GM08714 (cell line): ENCODE data around the gene TMEM266.

ENCODE experiments used
- H3K4me3 ChIP-seq: fragments of 200-500 bp; sonication (Bioruptor generic); 2 replicates; pipeline ENCODE4 v1.5.1; 2014; ENCODE audit warnings: mild to moderate bottlenecking, low read length, inconsistent platforms
- ZNF274 ChIP-seq: IDR thresholded peaks from 2 replicates; pipeline ENCODE4 v1.6.1; 2012; ENCODE audit warnings: mild to moderate bottlenecking, low read depth, low read length

Gene TMEM266

GRCh38 chr15:76058714-76059319 is 968 bp upstream of the TMEM266 start:
- TF ChIP-seq ZNF274, result no peak
- H3K4me3 ChIP-seq, result peak overlapping the region; percentile 59

GRCh38 chr15:76060118-76060989 is 569 bp downstream of the TMEM266 start:
- peak overlapping the region; percentile 66 for H3K4me3 ChIP-seq
- no peak for TF ChIP-seq ZNF274

DNA sequence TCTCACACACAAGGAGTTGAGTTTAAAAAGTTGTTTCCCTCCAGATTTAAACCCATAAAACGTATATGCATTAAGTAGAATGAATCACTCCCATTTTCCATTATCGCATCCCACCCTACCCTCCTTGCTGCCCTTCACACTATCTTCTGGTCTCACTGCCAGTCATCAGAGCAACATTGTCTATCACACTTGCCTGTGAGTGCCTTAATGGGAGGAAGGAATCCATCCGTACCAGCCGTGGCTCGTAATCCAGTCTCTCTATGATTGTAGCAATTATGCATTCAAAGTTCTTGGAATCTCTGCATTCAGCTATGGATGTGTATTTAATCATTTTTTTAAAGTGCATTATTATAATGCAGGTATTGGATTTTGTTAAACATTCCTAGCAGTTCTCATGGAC is 1.9 kb downstream of the TMEM266 start:
- H3K4me3 ChIP-seq, result no peak overlapping the region
- no peak for TF ChIP-seq ZNF274

GRCh38 chr15:76062286-76062685 is 2.5 kb downstream of the TMEM266 start:
- TF ChIP-seq ZNF274, result no peak
- H3K4me3 ChIP-seq, result no peak overlapping the region

DNA sequence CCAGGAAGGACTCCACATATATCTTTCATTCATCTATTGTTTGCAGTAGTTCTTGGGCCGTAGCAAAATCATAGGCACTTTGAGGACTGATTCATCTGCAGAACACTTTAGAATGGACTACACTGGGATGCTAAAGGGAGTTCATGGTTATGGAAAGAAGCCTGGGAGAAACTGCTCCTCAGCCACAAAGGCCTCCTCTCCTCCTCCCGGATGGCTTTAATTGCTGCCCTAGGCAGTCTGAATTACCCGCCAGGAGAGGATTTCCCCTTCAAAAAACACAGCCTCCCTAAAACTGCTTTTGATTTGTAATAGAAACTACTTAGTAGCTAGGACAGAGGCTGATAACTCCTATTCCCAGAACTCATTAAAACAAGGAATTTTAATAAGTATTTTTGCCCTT is 4.6 kb downstream of the TMEM266 start:
- TF ChIP-seq ZNF274, result no peak
- H3K4me3 ChIP-seq, result no peak overlapping the region

DNA sequence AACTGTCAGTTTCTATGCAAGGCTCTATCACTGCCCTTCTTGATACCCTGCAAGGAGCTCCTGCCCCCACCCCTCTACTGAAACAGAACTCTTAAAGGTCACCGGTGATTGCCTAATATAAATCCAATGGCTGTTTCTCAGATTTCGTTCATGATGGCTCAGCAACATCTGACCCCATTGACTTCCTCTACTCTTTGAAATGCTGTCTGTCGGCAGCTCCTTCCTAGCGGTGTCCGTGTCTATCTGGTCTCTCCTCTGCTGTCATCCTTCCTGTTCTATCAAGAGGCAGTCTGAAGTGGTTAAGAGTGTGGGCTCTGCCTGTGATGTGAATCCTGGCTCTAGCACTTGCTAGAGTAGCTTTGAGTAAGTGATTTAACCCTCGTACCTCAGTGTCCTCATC is 5.5 kb downstream of the TMEM266 start:
- TF ChIP-seq ZNF274, result no peak
- no peak overlapping the region for H3K4me3 ChIP-seq

DNA sequence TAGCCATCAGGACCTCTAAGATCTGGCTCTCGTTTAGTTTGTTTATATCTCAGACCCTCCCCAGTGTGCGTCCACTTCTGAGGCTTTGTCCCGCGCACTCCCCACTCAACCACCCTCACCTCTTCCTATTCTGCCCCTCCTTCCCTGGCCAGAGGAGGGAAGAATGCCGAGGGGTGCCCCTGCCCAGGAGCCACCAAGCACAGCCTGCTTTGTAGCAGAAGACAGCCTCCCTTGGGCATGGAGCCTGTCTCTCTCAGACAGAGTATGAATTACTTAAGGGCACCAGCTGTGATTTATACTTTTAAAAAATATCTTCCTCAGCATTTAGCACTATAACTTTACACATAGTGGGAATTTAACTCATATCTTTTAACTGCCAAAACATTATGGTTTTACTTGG is 6.0 kb downstream of the TMEM266 start:
- no peak overlapping the region for H3K4me3 ChIP-seq
- no peak for TF ChIP-seq ZNF274

DNA sequence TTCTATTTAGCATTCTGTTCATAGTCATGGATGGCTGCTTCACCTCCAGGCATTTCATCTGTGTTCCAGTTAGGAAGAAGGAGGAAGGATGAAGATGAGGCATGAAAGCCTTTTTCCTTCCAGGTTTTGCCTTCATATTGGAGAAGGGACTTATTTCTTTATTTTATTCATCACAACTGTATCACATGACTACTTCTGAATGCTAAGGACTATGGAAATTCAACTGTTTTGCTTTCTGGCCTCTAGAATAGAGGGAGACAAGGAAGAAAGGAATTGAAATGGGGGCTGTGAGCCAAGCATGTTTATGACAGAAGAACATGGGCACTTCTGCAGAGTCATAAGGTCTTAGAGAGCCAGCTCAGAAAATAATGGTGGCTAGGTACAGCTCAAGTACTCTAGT is 10.4 kb downstream of the TMEM266 start:
- TF ChIP-seq ZNF274, result no peak
- no peak overlapping the region for H3K4me3 ChIP-seq

GRCh38 chr15:76070921-76071635 is 11.3 kb downstream of the TMEM266 start:
- H3K4me3 ChIP-seq, result no peak overlapping the region
- TF ChIP-seq ZNF274, result no peak

GRCh38 chr15:76071806-76072205 is 12.0 kb downstream of the TMEM266 start:
- H3K4me3 ChIP-seq, result no peak overlapping the region
- no peak for TF ChIP-seq ZNF274

GRCh38 chr15:76073554-76073953 is 13.8 kb downstream of the TMEM266 start:
- no peak for TF ChIP-seq ZNF274
- no peak overlapping the region for H3K4me3 ChIP-seq

DNA sequence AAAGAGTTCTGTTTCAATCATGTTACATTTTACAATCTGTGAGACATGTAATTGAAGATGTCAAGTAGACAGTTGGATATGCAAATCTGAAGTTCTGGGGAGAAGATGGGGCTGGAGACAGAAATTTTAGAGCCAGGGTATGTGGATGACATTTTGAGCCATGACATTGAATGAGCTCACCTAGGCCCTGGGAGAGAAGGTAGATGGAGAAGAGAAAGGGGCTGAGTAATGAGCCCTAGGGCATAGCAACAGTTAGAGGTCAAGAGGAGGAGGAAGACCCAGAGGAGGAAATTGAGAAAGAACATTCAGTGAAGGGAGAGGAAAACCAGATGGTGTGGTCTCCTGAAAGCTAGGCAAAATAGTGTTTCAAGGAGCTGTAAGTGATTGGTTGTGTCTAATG is 15.3 kb downstream of the TMEM266 start:
- H3K4me3 ChIP-seq, result no peak overlapping the region
- TF ChIP-seq ZNF274, result no peak

DNA sequence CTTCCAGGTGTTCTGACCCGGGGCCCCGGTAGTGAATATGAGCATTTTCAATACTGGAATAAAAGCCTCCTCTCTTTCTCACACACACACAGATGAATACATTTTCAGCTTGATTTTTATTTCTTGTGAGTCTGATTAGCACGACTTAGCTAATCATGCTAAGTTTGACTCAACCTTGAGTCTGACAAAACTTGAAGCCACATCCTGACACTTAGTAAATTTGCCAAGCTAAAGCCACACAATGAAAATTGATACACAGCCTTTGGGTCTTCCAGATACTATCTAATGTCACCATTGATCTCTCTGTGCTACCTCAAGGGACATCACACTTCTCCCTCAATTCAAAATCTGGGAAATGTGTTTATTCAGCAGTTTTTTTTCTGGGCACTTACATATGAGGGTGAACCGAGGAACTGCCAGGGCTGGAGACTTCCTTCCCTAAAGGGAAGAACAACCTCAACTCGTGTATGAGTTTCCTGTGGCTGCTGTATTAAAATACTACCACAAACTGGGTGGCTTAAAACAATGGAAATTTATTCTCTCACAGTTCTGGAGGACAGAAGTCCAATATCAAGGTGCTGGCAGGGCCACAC is 18.6 kb downstream of the TMEM266 start:
- no peak for TF ChIP-seq ZNF274

GRCh38 chr15:76084256-76084655 is 24.5 kb downstream of the TMEM266 start:
- no peak overlapping the region for H3K4me3 ChIP-seq
- TF ChIP-seq ZNF274, result no peak

More for the DNA sequence above, 18.6 kb downstream of the TMEM266 start:
- H3K4me3 ChIP-seq, result no peak overlapping the region
